Subcutaneous abdominal adipose tissue (tissue), 5 donors: ENCODE data around the gene SLC9C1.

ENCODE experiments used
- H3K27ac ChIP-seq: one replicate; pipeline ENCODE4 v1.7.0; 2013; ENCODE audit warnings: low read depth, mild to moderate bottlenecking, inconsistent platforms, low read length, moderate library complexity
- H3K27me3 ChIP-seq, 5 donors: one replicate each; pipeline ENCODE4 v1.7.0; 2013; ENCODE audit warnings: low read length in 5 of 5, inconsistent platforms in 1 of 5; ENCODE audit not compliant: control insufficient read depth in 5 of 5, insufficient read depth in 4 of 5
- H3K36me3 ChIP-seq, 5 donors: one replicate each; pipeline ENCODE4 v1.7.0; 2013; ENCODE audit warnings: low read length in 5 of 5; ENCODE audit not compliant: control insufficient read depth in 5 of 5, insufficient read depth in 5 of 5
- H3K4me1 ChIP-seq, 5 donors: one replicate each; pipeline ENCODE4 v1.7.0; 2013; ENCODE audit warnings: low read length in 5 of 5, mild to moderate bottlenecking in 3 of 5, moderate library complexity in 1 of 5; ENCODE audit not compliant: control insufficient read depth in 5 of 5, insufficient read depth in 5 of 5
- H3K4me3 ChIP-seq, 5 donors: one replicate each; pipeline ENCODE4 v1.7.0; 2013; ENCODE audit warnings: low read length in 5 of 5, low read depth in 1 of 5
- H3K9ac ChIP-seq, 5 donors: one replicate each; pipeline ENCODE4 v1.7.0; 2013; ENCODE audit warnings: low read length in 5 of 5, mild to moderate bottlenecking in 4 of 5, moderate library complexity in 3 of 5
- H3K9me3 ChIP-seq, 5 donors: one replicate each; pipeline ENCODE4 v1.7.0; 2013; ENCODE audit warnings: low read length in 5 of 5; ENCODE audit not compliant: control insufficient read depth in 5 of 5
- donor health status: healthy.
- donor health status: healthy.
- donor health status: healthy.
- donor health status: healthy.
- donor health status: healthy.

Gene SLC9C1

GRCh38 chr3:112096176-112096575, 197.8 kb downstream of the SLC9C1 start:
- H3K27me3 ChIP-seq = no peaks in the 10 kb centered on the region
- no peak overlapping the region for H3K4me3 ChIP-seq
- H3K27ac ChIP-seq = no peak overlapping the region

GRCh38 chr3:112095731-112096130, 198.3 kb downstream of the SLC9C1 start:
- no peak overlapping the region for H3K9ac ChIP-seq
- no peaks in the 10 kb centered on the region for H3K9me3 ChIP-seq
- no peak overlapping the region for H3K4me3 ChIP-seq
- H3K36me3 ChIP-seq = no peaks in the 10 kb centered on the region
- no peaks in the 10 kb centered on the region for H3K27me3 ChIP-seq
- H3K4me1 ChIP-seq = peaks cover 0 to 9% (median 7%) of the 10 kb centered on the region in 5 donors
- H3K27ac ChIP-seq = no peak overlapping the region

More at GRCh38 chr3:112096176-112096575, 197.8 kb downstream of the SLC9C1 start:
- H3K4me1 ChIP-seq = peaks cover 0 to 9% (median 7%) of the 10 kb centered on the region in 5 donors
- H3K36me3 ChIP-seq = no peaks in the 10 kb centered on the region
- H3K9me3 ChIP-seq = no peaks in the 10 kb centered on the region
- H3K9ac ChIP-seq = no peak overlapping the region

- no peak overlapping the region for H3K27ac ChIP-seq
Observed at GRCh38 chr3:112093180-112093522, 200.9 kb downstream of the SLC9C1 start.

GRCh38 chr3:112092496-112093179, 201.4 kb downstream of the SLC9C1 start:
- peak overlapping the region in 1 of 5 donors; percentile 15 for H3K4me3 ChIP-seq
- no peak overlapping the region for H3K27ac ChIP-seq
- H3K9ac ChIP-seq = no peak overlapping the region
- peaks cover 0 to 6% (median under 1%) of the 10 kb centered on the region in 5 donors for H3K27me3 ChIP-seq
- no peaks in the 10 kb centered on the region for H3K9me3 ChIP-seq
- peaks cover 0 to 14% (median 8%) of the 10 kb centered on the region in 5 donors for H3K4me1 ChIP-seq
- H3K36me3 ChIP-seq = no peaks in the 10 kb centered on the region

More at GRCh38 chr3:112093180-112093522, 200.9 kb downstream of the SLC9C1 start:
- Histone ChIP-seq H3K36me3 (no peaks in the 10 kb centered on the region), H3K27me3 (peaks cover 0 to 3% (median 0%) of the 10 kb centered on the region in 5 donors), H3K9ac (no peak overlapping the region), H3K9me3 (no peaks in the 10 kb centered on the region), H3K4me1 (peaks cover 0 to 14% (median 8%) of the 10 kb centered on the region in 5 donors), H3K4me3 (no peak overlapping the region)

GRCh38 chr3:112090887-112091586, 203.0 kb downstream of the SLC9C1 start:
- Histone ChIP-seq H3K9me3 (no peaks in the 10 kb centered on the region), H3K27me3 (peaks cover 0 to 7% (median 2%) of the 10 kb centered on the region in 5 donors), H3K4me1 (peaks cover 1 to 22% (median 17%) of the 10 kb centered on the region in 5 donors), H3K27ac (no peak overlapping the region), H3K4me3 (no peak overlapping the region), H3K9ac (no peak overlapping the region), H3K36me3 (no peaks in the 10 kb centered on the region)
